Stimulated activated CD4-positive, alpha-beta T cell treated with anti-CD3 and anti-CD28 coated beads, TNF-alpha, amount 100 ng/mL, for 48 hours (primary cell): ENCODE data around the gene SOX6.

Experiments used
- DNase-seq, 3 donors: peaks; one replicate each; pipeline ENCODE4 v3.0.0-alpha.2; 2020; ENCODE audit warnings: low read depth in 3 of 3

SOX6 gene

GRCh38 chr11:16191212-16191867 is 165.0 kb downstream of the SOX6 start:
- no peak for DNase-seq

DNA sequence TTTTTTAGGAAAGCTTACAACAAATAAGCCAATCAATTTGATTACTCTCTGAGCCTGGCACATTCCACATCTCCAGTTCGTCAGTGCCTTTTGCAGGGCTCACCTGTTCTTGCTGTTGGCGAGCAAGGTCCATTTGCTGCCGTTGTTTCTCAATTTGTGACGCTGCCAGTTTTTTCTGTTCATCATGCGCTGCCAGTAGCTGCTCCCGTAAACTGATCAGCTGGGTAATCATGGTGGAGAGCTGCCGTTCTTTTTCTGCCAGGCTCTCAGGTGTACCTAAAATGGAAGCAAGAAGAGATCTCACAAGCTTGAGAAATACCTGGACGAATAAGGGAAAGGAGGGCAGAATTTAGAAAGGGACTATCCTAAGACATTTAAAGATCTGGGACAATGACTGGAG is 169.7 kb downstream of the SOX6 start:
- no peak for DNase-seq

- no peak for DNase-seq
These were observed 171.3 kb downstream of the SOX6 start for GRCh38 chr11:16185042-16185441.

DNA sequence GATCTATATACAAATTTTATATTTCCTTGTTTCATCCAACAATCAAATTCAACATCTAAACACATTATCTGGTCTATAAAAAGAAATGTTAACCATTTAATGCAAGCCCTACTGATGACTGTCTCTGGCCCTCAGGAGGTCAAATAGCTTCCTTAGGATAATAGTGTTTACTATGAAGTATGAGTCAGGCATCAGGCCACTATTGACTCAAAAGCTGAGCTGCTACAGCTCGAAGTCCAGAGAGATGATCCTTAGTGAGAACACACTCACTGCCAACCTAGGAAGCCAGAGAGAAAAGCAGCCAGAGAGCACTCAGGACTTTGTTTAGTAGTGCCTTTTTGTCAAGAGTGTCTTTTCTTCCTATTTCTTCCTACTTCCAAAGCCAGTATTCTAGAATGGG is 171.8 kb downstream of the SOX6 start:
- DNase-seq = no peak

DNA sequence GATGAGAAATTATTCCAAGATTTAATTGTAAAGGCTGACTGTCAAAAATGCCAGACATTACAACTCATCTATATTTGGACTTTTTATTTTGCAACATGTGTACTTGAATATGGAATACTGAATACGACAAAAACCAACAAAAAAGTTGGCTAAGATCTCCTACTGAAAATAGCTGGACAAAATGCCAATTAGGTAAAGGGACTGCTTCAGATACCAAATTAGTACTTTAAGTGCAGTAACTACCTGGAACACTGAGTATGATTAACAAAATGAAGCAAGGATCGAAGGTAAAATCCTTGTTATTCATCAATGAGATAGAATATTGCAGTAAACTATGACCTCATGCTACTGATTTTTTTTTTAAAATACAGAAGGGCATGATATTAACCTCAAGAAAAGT is 173.8 kb downstream of the SOX6 start:
- no peak for DNase-seq

DNA sequence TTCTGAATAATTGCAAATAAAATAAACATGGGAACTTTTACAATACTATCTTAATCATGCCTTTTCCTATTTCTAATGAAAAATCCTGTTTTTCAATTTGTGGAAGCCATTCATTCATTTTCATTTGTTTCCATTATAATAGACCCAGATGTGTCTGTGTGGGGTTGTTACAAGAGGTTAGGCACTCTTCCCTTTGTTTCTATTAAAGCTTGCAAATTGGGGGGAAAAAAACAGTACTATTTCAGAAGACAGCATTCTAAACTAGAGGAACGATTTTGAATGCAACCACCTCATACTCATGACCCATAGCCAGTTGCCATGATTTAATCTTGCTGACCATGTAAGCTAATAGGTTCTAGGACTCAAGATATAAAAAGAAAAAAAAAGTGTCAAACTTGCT is 175.5 kb downstream of the SOX6 start:
- no peak for DNase-seq

DNA sequence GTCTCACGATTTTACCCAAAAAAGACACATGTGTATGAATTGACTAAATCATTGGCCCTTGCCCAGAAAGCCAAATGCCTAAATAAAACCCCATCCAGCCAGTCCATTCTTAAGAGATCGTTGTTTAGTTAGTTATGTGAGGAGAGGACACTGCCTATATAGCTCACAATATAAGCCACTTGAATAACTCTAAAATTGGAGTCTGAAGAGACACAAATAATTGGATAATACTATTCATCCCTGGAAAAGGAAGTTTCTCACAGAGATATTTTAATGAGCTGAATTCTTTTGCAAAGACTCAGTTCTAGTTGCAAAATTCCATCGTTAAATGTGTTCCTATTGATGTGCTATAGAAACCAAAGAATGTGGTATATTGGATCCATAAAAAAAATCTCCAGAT is 176.7 kb downstream of the SOX6 start:
- DNase-seq = no peak

GRCh38 chr11:16178273-16178672 is 178.1 kb downstream of the SOX6 start:
- no peak for DNase-seq

GRCh38 chr11:16177688-16178087 is 178.7 kb downstream of the SOX6 start:
- DNase-seq = no peak

- DNase-seq = no peak
These were observed 182.5 kb downstream of the SOX6 start for GRCh38 chr11:16173798-16174197.

DNA sequence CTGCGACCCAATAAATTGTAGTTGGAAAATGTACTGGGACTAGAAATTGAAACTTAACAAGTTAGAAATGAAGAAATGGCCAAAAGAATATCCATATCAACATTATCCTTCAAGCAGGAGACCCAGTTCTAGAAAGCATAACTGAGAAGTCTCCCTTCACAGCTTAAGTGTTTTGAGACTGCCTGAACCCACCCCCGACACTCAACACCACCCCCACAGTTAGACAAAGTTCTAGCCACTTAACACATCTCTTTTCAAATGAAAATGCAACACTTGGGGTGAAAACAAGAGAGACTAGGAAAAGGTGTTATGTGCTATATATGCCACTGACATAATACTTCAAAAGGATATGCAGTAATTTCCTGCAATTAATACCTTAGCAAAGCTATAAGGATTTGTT is 184.5 kb downstream of the SOX6 start:
- DNase-seq = no peak

GRCh38 chr11:16169956-16170847 is 186.1 kb downstream of the SOX6 start:
- no peak for DNase-seq

DNA sequence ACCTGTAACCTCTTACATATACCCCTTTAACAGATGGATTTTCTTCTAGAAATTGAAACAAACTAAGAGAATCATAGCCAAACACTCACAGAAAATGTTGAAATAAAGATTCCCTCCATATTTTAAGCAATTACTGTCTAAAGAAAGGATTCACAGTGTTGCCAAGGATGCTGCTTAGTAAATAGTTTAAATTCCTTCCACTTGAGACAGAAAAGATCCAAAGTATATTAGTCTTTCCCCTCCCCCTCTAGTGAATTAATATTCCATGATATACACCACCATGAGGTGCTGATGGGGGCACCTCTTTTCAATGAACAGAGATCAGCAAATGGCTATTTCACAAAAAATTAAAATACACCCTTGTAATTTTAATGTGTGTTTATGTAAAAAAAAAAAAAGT is 186.8 kb downstream of the SOX6 start:
- DNase-seq = no peak

DNA sequence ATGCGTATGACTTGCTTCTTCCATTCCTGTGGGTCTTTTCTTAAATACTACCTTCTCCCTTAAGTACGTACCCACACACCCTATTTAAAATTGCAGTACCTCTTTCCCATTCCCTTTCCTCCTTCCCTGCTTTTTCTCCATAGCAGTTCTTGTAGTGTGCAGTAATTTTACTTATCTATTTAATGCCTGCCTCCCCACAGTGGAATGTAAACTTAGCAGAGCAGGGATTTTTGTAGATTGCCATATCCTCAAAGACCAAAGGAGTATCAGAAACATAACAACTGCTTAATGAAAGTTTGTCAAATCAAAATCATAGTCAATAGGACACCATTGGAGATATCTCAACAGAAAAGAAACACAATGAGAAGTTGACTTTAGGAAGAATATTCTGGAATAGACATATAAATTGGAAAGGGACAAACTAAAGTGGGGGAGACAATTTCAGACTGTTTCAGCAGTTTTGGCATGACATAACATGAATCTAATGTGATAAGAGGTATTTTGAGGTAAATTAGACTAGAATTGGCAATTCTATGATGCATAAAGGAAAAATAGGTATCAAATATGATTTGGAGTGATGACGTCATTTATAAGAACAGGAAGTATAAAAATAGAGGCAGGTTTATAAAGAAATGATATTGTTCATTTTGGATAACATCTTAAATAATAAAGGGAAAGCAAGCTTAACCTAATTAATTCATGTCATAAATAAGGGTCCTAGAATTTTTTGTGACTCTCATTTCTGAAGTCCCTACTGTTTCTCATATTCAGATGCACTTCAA is 188.4 kb downstream of the SOX6 start:
- DNase-seq = no peak

DNA sequence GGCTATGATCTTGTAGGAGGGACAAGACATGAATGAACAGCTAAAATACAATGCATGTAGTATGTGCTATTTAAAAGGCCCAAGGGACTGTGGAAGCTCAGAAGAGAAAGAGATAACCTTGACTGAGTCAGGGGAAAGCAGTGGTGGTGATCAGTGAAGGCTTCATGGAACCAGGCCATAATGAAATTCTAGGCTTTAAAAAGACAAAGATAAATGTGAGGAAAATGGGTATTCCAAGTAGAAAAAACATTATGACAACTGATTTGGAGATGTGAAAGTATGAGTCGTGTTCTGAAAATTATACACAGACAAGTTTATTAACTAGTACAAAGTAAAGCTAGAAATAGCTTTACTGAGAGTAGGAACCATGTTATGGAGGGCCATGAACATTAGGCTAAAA is 189.8 kb downstream of the SOX6 start:
- no peak for DNase-seq

- DNase-seq = no peak
These were observed 196.2 kb downstream of the SOX6 start for GRCh38 chr11:16160146-16160545.

- no peak for DNase-seq
These were observed 197.8 kb downstream of the SOX6 start for GRCh38 chr11:16158426-16158994.

DNA sequence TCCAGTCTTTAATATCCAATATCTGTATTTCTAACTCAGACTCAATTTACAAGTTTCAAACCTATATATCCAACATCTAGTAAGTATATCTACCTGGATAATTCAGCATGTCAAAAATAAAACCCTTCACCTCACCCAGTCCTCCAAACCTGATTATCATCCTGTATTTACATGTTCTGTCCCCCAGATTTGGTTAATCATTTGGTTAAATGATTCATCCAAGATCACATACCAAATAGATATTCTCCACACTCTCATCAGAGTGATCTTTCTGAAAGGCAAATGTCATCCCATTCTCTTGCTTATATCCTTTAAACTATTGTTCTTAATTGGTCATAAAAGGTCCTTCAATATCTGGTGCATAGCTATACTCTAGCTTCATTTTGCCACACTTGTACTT is 199.0 kb downstream of the SOX6 start:
- DNase-seq = no peak

GRCh38 chr11:16155448-16155847 is 200.9 kb downstream of the SOX6 start:
- no peak for DNase-seq

- DNase-seq = no peak
These were observed 201.5 kb downstream of the SOX6 start for GRCh38 chr11:16154715-16155396.

GRCh38 chr11:16153951-16154350 is 202.4 kb downstream of the SOX6 start:
- no peak for DNase-seq

DNA sequence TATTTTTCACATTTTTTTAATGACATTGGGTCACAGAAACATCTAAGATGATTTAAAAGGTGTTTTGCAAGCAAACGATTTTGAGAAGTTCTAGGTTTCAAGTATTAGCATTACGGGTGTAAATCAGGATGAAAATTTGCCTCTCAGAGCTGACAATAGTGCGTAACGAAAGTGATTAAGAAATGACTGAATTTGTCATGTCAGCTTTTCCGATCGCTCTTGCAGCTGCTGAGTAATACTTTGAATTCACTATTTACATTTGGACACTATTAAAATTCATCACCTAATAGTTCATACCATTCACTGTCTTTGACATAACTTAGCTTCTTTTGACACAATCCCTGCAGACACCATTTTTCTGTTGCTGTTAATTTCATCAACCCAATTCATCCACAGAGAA is 205.2 kb downstream of the SOX6 start:
- no peak for DNase-seq
